Ovary (tissue), 9 donors: Measurements from ENCODE around the gene LRRC36. TPM values are rescaled to one million over a fixed set of nuclear protein-coding genes. Genes with fewer than 3 reads are reported as not detected.

Source experiments
- DNase-seq, 5 donors: peaks; one replicate each; pipeline ENCODE4 v3.0.0-alpha.2; 2019 to 2020
- H3K27ac ChIP-seq, 2 donors: fragments of 200-600 bp; one replicate each; pipeline versions ENCODE4 v1.5.1 to v1.8.0; 2019 to 2022
- H3K27me3 ChIP-seq: fragments of 200-600 bp; one replicate; pipeline ENCODE4 v1.8.0; 2022
- H3K36me3 ChIP-seq: fragments of 200-600 bp; sonication (generic); one replicate; pipeline ENCODE4 v1.5.1; 2019
- H3K4me1 ChIP-seq: one replicate; pipeline ENCODE4 v1.8.1; 2013; ENCODE audit warnings: mild to moderate bottlenecking, moderate library complexity; ENCODE audit not compliant: insufficient read depth
- H3K4me3 ChIP-seq: fragments of 200-600 bp; sonication (generic); one replicate; pipeline ENCODE4 v1.5.1; 2017
- H3K9me3 ChIP-seq, 2 donors: fragments of 200-600 bp in 1 of 2; sonication (generic) in 1 of 2; one replicate each; pipeline versions ENCODE4 v1.5.1 to v1.8.1; 2013 to 2019; ENCODE audit warnings: mild to moderate bottlenecking in 1 of 2, moderate library complexity in 1 of 2
- EP300 ChIP-seq: sonication (generic); formaldehyde crosslinking; IDR thresholded peaks from one replicate; pipeline ENCODE4 v1.6.1; 2017; ENCODE audit warnings: antibody characterized with exemption
- POLR2A ChIP-seq: fragments of 450-650 bp; IDR thresholded peaks from one replicate; pipeline ENCODE4 v1.6.1; 2017; ENCODE audit warnings: antibody characterized with exemption, mild to moderate bottlenecking, moderate library complexity
- WGBS, 3 donors: extraction: QIAGEN DNeasy Blood & Tissue Kit in 1 of 3; methylation state at CpG; one replicate each; pipeline versions ENCODE4 v1.1.5 to v1.1.7; 2013 to 2017; 5-methylcytosine and 5-hydroxymethylcytosine counted together
- intact Hi-C, 4 donors: fragments of 100-400 bp; cut with DNase I; formaldehyde crosslinking; loops; one replicate each; pipeline versions ENCODE4 v1.11.0 to v1.15.1; 2022 to 2023
- polyA plus RNA-seq, 2 donors: library from polyadenylated mRNA; stranded (reverse); fragments of 200-250 nt in 1 of 2; fragments of 350-450 nt in 1 of 2; fragmentation: Illumina TruSeq in 1 of 2; extraction: RNeasy Lipid Tissue Mini Kit (QIAGEN cat#74804) in 1 of 2; gene quantifications; one replicate each; pipeline ENCODE4 v1.2.3, GENCODE V29; 2013 to 2014
- total RNA-seq, 7 donors: library from RNA; depleted of rRNA in 2 of 7; stranded (reverse); fragments of >200 nt in 2 of 7; fragmentation: NEBNext Ultra II Directional in 3 of 7; extraction: Animal tissue kit (Norgen Biotek cat#: 25700) in 3 of 7; gene quantifications; one replicate each; pipeline versions ENCODE4 v1.1.0 to v1.2.4, GENCODE V29; 2016 to 2023
- TF ChIP-seq, protein P1 (sequence below), 3 donors: fragments of 450-650 bp in 2 of 3; fragments of 200-600 bp in 1 of 3; IDR thresholded peaks; one replicate each; pipeline versions ENCODE4 v1.5.1 to v1.8.0; 2016 to 2022; ENCODE audit warnings: antibody characterized with exemption in 3 of 3, mild to moderate bottlenecking in 1 of 3
- donor health status: DM: no; HTN: no; CAD: no; lungs with moderate emphysema.
- donor health status: DM: no; HTN: no; CAD: no.
- donor health status: Bipolar disorder and iron deficiency.
- donor health status: DM: yes; HTN: yes; CAD: no.
- donor health status: DM: no; HTN: no; CAD: no.
- donor health status: DM: yes; HTN: yes; CAD: no.

The LRRC36 gene
- total and polyA plus RNA-seq, 9 donors = 0.58 to 2.6 (median 0.96) TPM; not detected in 1

DNA sequence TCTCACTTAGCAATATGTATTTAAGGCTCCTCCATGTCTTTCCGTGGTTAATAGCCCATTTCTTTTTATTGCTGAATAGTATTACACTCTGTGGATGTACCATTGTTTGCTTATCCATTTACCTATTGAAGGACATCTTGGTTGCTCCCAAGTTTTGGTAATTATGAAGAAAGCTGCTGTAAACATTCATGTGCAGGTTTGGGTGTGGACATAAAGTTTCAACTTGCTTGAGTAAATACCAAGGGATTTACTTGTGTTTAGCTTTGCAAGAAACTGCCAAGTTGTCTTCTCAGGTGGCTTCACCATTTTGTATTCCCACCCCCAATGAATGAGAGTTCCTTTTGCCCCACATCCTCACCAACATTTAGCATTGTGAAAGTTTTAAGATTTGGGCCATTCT, 9.5 kb downstream of the LRRC36 start:
- H3K27ac ChIP-seq = no peak overlapping the region
- intact Hi-C loops = no loop called here
- no peak overlapping the region for H3K4me3 ChIP-seq
- 66 to 87% (median 73%) methylated on average over 1 of the region's 1 CpG for WGBS, 3 donors
- no peaks in the 10 kb centered on the region for H3K9me3 ChIP-seq
- H3K4me1 ChIP-seq = no peaks in the 10 kb centered on the region
- TF ChIP-seq EP300 = no peak
- TF ChIP-seq POLR2A = no peak
- TF ChIP-seq, protein P1, sequence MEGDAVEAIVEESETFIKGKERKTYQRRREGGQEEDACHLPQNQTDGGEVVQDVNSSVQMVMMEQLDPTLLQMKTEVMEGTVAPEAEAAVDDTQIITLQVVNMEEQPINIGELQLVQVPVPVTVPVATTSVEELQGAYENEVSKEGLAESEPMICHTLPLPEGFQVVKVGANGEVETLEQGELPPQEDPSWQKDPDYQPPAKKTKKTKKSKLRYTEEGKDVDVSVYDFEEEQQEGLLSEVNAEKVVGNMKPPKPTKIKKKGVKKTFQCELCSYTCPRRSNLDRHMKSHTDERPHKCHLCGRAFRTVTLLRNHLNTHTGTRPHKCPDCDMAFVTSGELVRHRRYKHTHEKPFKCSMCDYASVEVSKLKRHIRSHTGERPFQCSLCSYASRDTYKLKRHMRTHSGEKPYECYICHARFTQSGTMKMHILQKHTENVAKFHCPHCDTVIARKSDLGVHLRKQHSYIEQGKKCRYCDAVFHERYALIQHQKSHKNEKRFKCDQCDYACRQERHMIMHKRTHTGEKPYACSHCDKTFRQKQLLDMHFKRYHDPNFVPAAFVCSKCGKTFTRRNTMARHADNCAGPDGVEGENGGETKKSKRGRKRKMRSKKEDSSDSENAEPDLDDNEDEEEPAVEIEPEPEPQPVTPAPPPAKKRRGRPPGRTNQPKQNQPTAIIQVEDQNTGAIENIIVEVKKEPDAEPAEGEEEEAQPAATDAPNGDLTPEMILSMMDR (IDR thresholded peaks at IDR 0.05) = no peak
- DNase-seq = no peak
- no peaks in the 10 kb centered on the region for H3K27me3 ChIP-seq
- H3K36me3 ChIP-seq = no peaks in the 10 kb centered on the region

GRCh38 chr16:67336648-67337047, 10.0 kb downstream of the LRRC36 start:
- Histone ChIP-seq H3K36me3 (no peaks in the 10 kb centered on the region), H3K27ac (no peak overlapping the region), H3K9me3 (no peaks in the 10 kb centered on the region), H3K4me1 (no peaks in the 10 kb centered on the region), H3K4me3 (no peak overlapping the region), H3K27me3 (no peaks in the 10 kb centered on the region)
- TF ChIP-seq POLR2A = no peak
- TF ChIP-seq EP300 = no peak
- TF ChIP-seq, protein P1 (IDR thresholded peaks at IDR 0.05) = no peak
- 87 to 95% (median 89%) methylated on average over 1 of the region's 1 CpG for WGBS, 3 donors
- DNase-seq = no peak
- intact Hi-C loops = no loop called here

DNA sequence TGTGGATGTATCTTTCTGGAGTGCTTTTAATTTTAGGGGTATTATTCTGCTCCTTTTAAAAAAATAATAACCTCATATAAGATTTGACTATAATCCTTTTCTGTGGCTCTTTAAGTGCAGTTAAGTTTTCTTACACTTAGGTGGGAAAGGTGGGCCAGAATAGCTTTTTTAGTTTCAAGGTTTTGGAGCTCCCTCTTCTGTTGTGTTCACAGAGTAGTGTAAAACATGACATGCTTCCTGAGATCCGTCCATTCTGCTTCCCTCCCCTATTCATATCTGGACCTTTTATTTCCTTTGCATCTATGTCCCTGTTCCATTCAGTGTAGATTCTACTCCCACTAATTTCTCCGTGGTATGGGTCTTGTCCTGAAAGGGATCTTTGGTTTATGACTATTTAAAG, 12.8 kb downstream of the LRRC36 start:
- intact Hi-C loops = no loop called here
- WGBS, 3 donors = 19 to 36% (median 31%) methylated on average over 2 of the region's 2 CpGs
- TF ChIP-seq, protein P1 (IDR thresholded peaks at IDR 0.05) = no peak
- no peak for TF ChIP-seq POLR2A
- TF ChIP-seq EP300 = no peak
- H3K4me3 ChIP-seq = no peak overlapping the region
- no peaks in the 10 kb centered on the region for H3K27me3 ChIP-seq
- DNase-seq = no peak
- H3K4me1 ChIP-seq = no peaks in the 10 kb centered on the region
- no peak overlapping the region for H3K27ac ChIP-seq
- no peaks in the 10 kb centered on the region for H3K36me3 ChIP-seq
- H3K9me3 ChIP-seq = no peaks in the 10 kb centered on the region

DNA sequence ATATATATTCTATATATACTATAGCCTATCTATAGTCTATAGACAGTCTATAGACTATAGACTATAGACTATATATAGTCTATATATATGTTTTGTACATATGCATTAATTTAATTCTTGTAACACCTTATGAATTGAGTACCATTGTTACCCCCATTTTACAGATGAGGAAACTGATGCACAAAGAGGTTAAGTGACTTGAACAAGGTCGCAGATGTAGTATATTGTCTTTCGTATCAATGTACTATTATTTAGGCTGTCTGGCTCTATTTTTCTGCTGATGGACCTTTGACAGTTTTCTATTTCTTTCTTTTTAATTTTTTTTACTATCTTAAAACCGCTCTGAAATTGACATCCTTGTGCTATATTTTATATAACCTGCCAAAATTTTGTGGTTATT, 14.6 kb downstream of the LRRC36 start:
- Histone ChIP-seq H3K27ac (no peak overlapping the region), H3K4me1 (no peaks in the 10 kb centered on the region), H3K27me3 (no peaks in the 10 kb centered on the region), H3K9me3 (no peaks in the 10 kb centered on the region), H3K4me3 (no peak overlapping the region), H3K36me3 (no peaks in the 10 kb centered on the region)
- WGBS, 3 donors = 86 to 90% (median 86%) methylated on average over 3 of the region's 3 CpGs
- TF ChIP-seq POLR2A = no peak
- TF ChIP-seq, protein P1 (IDR thresholded peaks at IDR 0.05) = no peak
- TF ChIP-seq EP300 = no peak
- DNase-seq = no peak
- intact Hi-C loops = no loop called here

DNA sequence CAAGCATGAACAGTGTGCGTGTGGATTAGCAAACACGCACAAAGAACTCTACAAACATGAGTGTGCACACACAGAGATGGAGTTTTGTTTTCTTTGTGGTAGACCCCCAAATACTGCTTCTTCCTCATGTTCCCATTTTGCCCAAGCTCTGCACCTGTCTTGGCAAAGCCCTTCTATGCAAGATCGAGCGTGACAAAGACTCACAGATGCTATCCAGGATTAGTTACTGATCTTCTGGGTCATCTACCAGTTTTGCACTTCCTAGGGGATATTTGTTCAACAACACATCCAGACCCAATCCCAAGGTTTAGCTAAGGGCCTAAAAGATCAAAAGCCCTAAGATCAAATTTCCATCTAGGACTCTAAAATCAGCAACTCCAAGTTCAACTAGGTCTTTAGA, 16.0 kb downstream of the LRRC36 start:
- intact Hi-C loops = no loop called here
- Histone ChIP-seq H3K4me1 (no peaks in the 10 kb centered on the region), H3K27me3 (no peaks in the 10 kb centered on the region), H3K9me3 (no peaks in the 10 kb centered on the region), H3K27ac (no peak overlapping the region), H3K4me3 (no peak overlapping the region), H3K36me3 (no peaks in the 10 kb centered on the region)
- 92 to 93% (median 92%) methylated on average over 4 of the region's 4 CpGs for WGBS, 3 donors
- TF ChIP-seq, protein P1 (IDR thresholded peaks at IDR 0.05) = no peak
- TF ChIP-seq POLR2A = no peak
- TF ChIP-seq EP300 = no peak
- DNase-seq = no peak
